ENCODE results near the gene HNRNPA2B1. TPM values are rescaled to one million over a fixed set of nuclear protein-coding genes. Genes with fewer than 3 reads are reported as not detected.

HNRNPA2B1 gene
- polyA plus RNA-seq, 1 of the 3 experiments (the other 2 are of a cell fraction): 483 TPM

DNA sequence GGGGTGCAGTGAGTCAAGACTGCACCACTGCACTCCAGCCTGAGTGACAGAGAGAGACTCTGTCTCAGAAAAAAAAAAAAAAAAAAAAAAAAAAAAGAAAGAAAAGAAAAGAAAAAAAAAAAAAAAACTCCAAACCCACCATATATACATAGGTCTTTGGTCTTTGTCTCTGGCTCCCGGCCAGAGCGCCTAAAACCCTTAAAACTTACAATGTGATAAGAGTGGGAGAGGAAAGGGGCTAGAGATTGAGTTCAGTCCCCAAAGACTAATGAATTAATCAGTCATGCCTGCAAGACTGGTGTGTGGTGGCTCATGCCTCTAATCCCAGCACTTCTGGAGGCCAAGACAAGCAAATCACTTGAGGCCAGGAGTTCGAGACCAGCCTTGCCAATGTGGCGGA is 55.3 kb downstream of the HNRNPA2B1 start:
- H3K4me2 ChIP-seq: no peak overlapping the region
- no peak for TF ChIP-seq SIN3A (IDR thresholded peaks at IDR 0.05; ENCODE audit: borderline replicate concordance, low read depth, low read length)
- no peak for TF ChIP-seq NFIC (IDR thresholded peaks at IDR 0.05; ENCODE audit: borderline replicate concordance)
- no peak for TF ChIP-seq FOSL2 (IDR thresholded peaks at IDR 0.05; ENCODE audit: borderline replicate concordance, low read depth)
- TF ChIP-seq RFX5 (IDR thresholded peaks at IDR 0.05; ENCODE audit: low read length): no peak
- TF ChIP-seq CHD2 (IDR thresholded peaks at IDR 0.05; ENCODE audit: low read length, partially characterized antibody): no peak
- TF ChIP-seq GABPA (IDR thresholded peaks at IDR 0.05; ENCODE audit: low read depth): no peak
- TF ChIP-seq FOXJ3 (CRISPR knock-in tag; IDR thresholded peaks at IDR 0.05): no peak
- no peak for TF ChIP-seq ELF1 (IDR thresholded peaks at IDR 0.05)
- TF ChIP-seq RCOR1 (IDR thresholded peaks at IDR 0.05; ENCODE audit: low read length): no peak
- no peak for TF ChIP-seq NRF1 (IDR thresholded peaks at IDR 0.05; ENCODE audit: low read depth, low read length)
- TF ChIP-seq, protein P1, sequence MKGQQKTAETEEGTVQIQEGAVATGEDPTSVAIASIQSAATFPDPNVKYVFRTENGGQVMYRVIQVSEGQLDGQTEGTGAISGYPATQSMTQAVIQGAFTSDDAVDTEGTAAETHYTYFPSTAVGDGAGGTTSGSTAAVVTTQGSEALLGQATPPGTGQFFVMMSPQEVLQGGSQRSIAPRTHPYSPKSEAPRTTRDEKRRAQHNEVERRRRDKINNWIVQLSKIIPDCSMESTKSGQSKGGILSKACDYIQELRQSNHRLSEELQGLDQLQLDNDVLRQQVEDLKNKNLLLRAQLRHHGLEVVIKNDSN (IDR thresholded peaks at IDR 0.05; ENCODE audit: borderline replicate concordance, low read depth): no peak
- TF ChIP-seq, protein P2, sequence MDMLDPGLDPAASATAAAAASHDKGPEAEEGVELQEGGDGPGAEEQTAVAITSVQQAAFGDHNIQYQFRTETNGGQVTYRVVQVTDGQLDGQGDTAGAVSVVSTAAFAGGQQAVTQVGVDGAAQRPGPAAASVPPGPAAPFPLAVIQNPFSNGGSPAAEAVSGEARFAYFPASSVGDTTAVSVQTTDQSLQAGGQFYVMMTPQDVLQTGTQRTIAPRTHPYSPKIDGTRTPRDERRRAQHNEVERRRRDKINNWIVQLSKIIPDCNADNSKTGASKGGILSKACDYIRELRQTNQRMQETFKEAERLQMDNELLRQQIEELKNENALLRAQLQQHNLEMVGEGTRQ (IDR thresholded peaks at IDR 0.05; ENCODE audit: borderline replicate concordance, low read depth, low read length): no peak
- TF ChIP-seq TAF1 (IDR thresholded peaks at IDR 0.05; ENCODE audit: borderline replicate concordance, low read depth, low read length): no peak
- TF ChIP-seq, protein P3, sequence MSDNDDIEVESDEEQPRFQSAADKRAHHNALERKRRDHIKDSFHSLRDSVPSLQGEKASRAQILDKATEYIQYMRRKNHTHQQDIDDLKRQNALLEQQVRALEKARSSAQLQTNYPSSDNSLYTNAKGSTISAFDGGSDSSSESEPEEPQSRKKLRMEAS (IDR thresholded peaks at IDR 0.05; ENCODE audit: low read depth): no peak
- 79% methylated on average over 4 of the region's 4 CpGs for WGBS (ENCODE audit: low lambda C conversion rate)
- H2AFZ ChIP-seq (ENCODE audit: low read depth): no peak overlapping the region
- ChIA-PET POLR2A (no interaction called here), CTCF (interaction anchor here (1.8 kb wide), 1 partner anchor 54 kb away, joined by 7 read pairs; no protein-coding TSS in a partner anchor)
- H4K20me1 ChIP-seq (ENCODE audit: insufficient read depth): no peaks in the 10 kb centered on the region
- no peaks in the 10 kb centered on the region for H3K79me2 ChIP-seq (ENCODE audit: insufficient read depth)
- H3K36me3 ChIP-seq (replicated peaks in 1 of 2; ENCODE audit: control insufficient read depth in 1 of 2, insufficient read depth in 2 of 2, low read length in 1 of 2): no peaks in the 10 kb centered on the region
- no peaks in the 10 kb centered on the region for H3F3A ChIP-seq (replicated peaks; ENCODE audit: insufficient read depth)
- no peak overlapping the region for H3K27ac ChIP-seq (ENCODE audit: low read depth in 2 of 2, low read length in 1 of 2)
- DNase-seq: no peak
- H3K27me3 ChIP-seq (ENCODE audit: insufficient read depth): no peaks in the 10 kb centered on the region
- no peaks in the 10 kb centered on the region for H3K9me2 ChIP-seq
- H3K9ac ChIP-seq: no peak overlapping the region
- H3K4me1 ChIP-seq (ENCODE audit: control insufficient read depth in 1 of 2, insufficient read depth in 2 of 2, low read depth in 1 of 2, low read length in 1 of 2): no peaks in the 10 kb centered on the region; a peak in 1 of 4 replicates
- H3K9me3 ChIP-seq: no peaks in the 10 kb centered on the region
- H3K4me3 ChIP-seq (ENCODE audit: low read depth in 2 of 2, low read length in 1 of 2): no peak overlapping the region

DNA sequence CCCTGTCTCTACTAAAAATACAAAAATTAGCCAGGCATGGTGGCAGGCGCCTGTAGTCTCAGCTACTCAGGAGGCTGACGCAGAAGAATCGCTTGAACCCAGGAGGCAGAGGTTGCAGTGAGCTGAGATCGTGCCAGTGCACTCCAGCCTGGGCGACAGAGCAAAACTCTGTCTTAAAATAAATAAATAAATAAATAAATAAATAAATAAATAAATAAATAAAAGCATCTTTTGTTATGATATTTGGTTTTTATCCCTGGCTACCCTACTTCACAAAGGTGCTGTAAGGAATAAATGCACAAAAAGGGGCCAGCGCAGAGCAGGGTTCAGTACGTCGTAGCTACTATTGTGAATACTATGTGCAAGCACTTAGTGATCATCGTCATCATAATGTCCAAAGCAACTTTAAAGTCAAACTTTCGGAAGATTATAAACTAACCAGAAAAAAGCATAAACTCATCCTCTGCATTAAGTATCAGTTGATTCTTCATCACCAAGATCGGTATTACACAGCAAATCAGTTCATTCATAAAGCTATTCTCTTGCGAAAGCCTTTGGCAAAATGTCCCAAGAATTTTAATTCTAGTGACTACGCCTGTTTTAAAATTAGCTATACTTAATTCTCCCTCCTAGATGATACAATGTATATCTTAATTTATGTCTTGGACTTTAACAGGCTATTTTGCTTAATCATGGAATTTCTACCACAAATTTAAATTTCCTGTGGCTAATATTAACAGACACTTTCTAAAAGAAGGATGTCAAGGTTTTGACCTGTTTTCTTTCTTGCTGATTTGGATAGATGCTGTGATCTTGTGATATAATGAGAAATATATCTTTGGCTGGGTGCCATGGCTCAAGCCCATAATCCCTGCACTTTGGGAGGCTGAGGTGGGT is 56.1 kb downstream of the HNRNPA2B1 start:
- ChIA-PET CTCF (interaction anchor here (1.0 to 1.8 kb wide), 5 partner anchors 16 to 523 kb away, joined by 3 to 7 read pairs (median 4); no protein-coding TSS in a partner anchor), POLR2A (no interaction called here)
- Histone ChIP-seq H3K36me3 (replicated peaks in 1 of 2; ENCODE audit: control insufficient read depth in 1 of 2, insufficient read depth in 2 of 2, low read length in 1 of 2) (no peaks in the 10 kb centered on the region), H3K4me2 (no peak overlapping the region), H3K4me3 (ENCODE audit: low read depth in 2 of 2, low read length in 1 of 2) (no peak overlapping the region), H4K20me1 (ENCODE audit: insufficient read depth) (no peaks in the 10 kb centered on the region), H3K4me1 (ENCODE audit: control insufficient read depth in 1 of 2, insufficient read depth in 2 of 2, low read depth in 1 of 2, low read length in 1 of 2) (no peaks in the 10 kb centered on the region; a peak in 1 of 4 replicates), H3K9ac (no peak overlapping the region), H2AFZ (ENCODE audit: low read depth) (no peak overlapping the region), H3K9me3 (no peaks in the 10 kb centered on the region), H3K9me2 (no peaks in the 10 kb centered on the region), H3F3A (replicated peaks; ENCODE audit: insufficient read depth) (no peaks in the 10 kb centered on the region), H3K27ac (ENCODE audit: low read depth in 2 of 2, low read length in 1 of 2) (no peak overlapping the region), H3K27me3 (ENCODE audit: insufficient read depth) (no peaks in the 10 kb centered on the region), H3K79me2 (ENCODE audit: insufficient read depth) (no peaks in the 10 kb centered on the region)
- DNase-seq: no peak
- 85% methylated on average over 13 of the region's 13 CpGs for WGBS (ENCODE audit: low lambda C conversion rate)
- TF ChIP-seq RAD21 (IDR thresholded peaks at IDR 0.05; ENCODE audit: low read length) (no peak), SIN3A (IDR thresholded peaks at IDR 0.05; ENCODE audit: borderline replicate concordance, low read depth, low read length) (no peak), FOSL2 (IDR thresholded peaks at IDR 0.05; ENCODE audit: borderline replicate concordance, low read depth) (no peak), NRF1 (IDR thresholded peaks at IDR 0.05; ENCODE audit: low read depth, low read length) (no peak), TAF1 (IDR thresholded peaks at IDR 0.05; ENCODE audit: borderline replicate concordance, low read depth, low read length) (no peak), EZH2phosphoT487 (IDR thresholded peaks at IDR 0.05; ENCODE audit: borderline replicate concordance, low read depth) (no peak), RCOR1 (IDR thresholded peaks at IDR 0.05; ENCODE audit: low read length) (no peak), TEAD4 (IDR thresholded peaks at IDR 0.05; ENCODE audit: borderline replicate concordance, insufficient read depth) (no peak), YY1 (IDR thresholded peaks at IDR 0.05; ENCODE audit: low read depth) (no peak)
- TF ChIP-seq, protein P4, sequence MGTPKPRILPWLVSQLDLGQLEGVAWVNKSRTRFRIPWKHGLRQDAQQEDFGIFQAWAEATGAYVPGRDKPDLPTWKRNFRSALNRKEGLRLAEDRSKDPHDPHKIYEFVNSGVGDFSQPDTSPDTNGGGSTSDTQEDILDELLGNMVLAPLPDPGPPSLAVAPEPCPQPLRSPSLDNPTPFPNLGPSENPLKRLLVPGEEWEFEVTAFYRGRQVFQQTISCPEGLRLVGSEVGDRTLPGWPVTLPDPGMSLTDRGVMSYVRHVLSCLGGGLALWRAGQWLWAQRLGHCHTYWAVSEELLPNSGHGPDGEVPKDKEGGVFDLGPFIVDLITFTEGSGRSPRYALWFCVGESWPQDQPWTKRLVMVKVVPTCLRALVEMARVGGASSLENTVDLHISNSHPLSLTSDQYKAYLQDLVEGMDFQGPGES (IDR thresholded peaks at IDR 0.05; ENCODE audit: low read depth, low read length): no peak
- TF ChIP-seq, protein P5, sequence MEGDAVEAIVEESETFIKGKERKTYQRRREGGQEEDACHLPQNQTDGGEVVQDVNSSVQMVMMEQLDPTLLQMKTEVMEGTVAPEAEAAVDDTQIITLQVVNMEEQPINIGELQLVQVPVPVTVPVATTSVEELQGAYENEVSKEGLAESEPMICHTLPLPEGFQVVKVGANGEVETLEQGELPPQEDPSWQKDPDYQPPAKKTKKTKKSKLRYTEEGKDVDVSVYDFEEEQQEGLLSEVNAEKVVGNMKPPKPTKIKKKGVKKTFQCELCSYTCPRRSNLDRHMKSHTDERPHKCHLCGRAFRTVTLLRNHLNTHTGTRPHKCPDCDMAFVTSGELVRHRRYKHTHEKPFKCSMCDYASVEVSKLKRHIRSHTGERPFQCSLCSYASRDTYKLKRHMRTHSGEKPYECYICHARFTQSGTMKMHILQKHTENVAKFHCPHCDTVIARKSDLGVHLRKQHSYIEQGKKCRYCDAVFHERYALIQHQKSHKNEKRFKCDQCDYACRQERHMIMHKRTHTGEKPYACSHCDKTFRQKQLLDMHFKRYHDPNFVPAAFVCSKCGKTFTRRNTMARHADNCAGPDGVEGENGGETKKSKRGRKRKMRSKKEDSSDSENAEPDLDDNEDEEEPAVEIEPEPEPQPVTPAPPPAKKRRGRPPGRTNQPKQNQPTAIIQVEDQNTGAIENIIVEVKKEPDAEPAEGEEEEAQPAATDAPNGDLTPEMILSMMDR (IDR thresholded peaks at IDR 0.05): no peak
